Activated naive CD8-positive, alpha-beta T cell (primary cell): Measurements from ENCODE around the gene CYP2A6.
A peak's percentile ranks its signal among the peaks of the same experiment; 100 is the strongest.
"Not testable (repeated sequence)": the region's sequence is repeated elsewhere in the genome, so short reads cannot be mapped to it uniquely, and the experiment has no call there.

ENCODE experiments used
- H3K27ac Mint-ChIP-seq: one replicate; pipeline ENCODE4 v1.8.0; 2021; ENCODE audit warnings: mixed read lengths
- H3K27me3 Mint-ChIP-seq: one replicate; pipeline ENCODE4 v1.8.0; 2021; ENCODE audit warnings: mixed read lengths
- H3K36me3 Mint-ChIP-seq: one replicate; pipeline ENCODE4 v1.8.0; 2021; ENCODE audit warnings: mixed read lengths
- H3K4me1 Mint-ChIP-seq: one replicate; pipeline ENCODE4 v1.8.0; 2021; ENCODE audit warnings: low read depth, mixed read lengths
- H3K4me3 Mint-ChIP-seq: one replicate; pipeline ENCODE4 v1.8.0; 2021; ENCODE audit warnings: mild to moderate bottlenecking, mixed read lengths
- H3K9me3 Mint-ChIP-seq: one replicate; pipeline ENCODE4 v1.8.0; 2021; ENCODE audit warnings: low read depth, mixed read lengths

Gene CYP2A6

DNA sequence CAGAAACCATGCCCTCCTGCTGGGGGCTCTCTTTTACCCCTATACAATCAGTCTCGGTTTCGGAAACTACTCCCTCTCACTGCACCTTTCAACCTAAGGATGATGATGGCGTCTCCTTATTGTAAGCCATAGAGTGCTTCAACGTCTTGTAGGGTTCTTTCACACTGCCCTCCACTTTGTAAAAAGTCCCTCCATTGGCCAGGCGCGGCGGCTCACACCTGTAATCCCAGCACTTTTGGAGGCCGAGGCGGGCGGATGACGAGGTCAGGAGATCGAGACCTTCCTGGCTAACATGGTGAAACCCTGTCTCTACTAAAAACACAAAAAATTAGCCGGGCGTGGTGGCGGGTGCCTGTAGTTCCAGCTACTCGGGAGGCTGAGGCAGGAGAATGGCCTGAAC is 19.5 kb downstream of the CYP2A6 start:
- not testable (repeated sequence) for H3K27me3 Mint-ChIP-seq, H3K36me3 Mint-ChIP-seq, H3K4me3 Mint-ChIP-seq, H3K27ac Mint-ChIP-seq, H3K9me3 Mint-ChIP-seq
- H3K4me1 Mint-ChIP-seq: peaks cover 30% of the 10 kb centered on the region

DNA sequence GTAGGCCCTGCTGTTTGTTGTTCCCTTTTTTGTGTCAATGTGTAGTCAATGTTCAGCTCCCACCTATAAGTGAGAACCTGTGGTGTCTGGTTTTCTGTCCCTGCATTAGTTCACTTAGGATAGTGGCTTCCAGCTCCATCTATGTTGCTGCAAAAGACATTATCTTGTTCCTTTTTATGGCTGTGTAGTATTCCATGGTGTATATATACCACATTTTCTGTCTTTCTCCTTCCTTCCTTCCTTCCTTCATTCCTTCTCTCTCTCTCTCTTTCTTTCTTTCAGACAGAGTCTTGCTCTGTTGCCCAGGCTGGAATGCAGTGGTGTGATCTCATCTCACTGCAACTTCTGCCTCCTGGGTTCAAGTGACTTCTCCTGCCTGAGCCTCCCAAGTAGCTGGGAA is 21.0 kb downstream of the CYP2A6 start:
- peaks cover 37% of the 10 kb centered on the region for H3K4me1 Mint-ChIP-seq
- no peak overlapping the region for H3K27ac Mint-ChIP-seq
- no peaks in the 10 kb centered on the region for H3K9me3 Mint-ChIP-seq
- H3K36me3 Mint-ChIP-seq: peaks cover 10% of the 10 kb centered on the region
- no peaks in the 10 kb centered on the region for H3K27me3 Mint-ChIP-seq
- no peak overlapping the region for H3K4me3 Mint-ChIP-seq

DNA sequence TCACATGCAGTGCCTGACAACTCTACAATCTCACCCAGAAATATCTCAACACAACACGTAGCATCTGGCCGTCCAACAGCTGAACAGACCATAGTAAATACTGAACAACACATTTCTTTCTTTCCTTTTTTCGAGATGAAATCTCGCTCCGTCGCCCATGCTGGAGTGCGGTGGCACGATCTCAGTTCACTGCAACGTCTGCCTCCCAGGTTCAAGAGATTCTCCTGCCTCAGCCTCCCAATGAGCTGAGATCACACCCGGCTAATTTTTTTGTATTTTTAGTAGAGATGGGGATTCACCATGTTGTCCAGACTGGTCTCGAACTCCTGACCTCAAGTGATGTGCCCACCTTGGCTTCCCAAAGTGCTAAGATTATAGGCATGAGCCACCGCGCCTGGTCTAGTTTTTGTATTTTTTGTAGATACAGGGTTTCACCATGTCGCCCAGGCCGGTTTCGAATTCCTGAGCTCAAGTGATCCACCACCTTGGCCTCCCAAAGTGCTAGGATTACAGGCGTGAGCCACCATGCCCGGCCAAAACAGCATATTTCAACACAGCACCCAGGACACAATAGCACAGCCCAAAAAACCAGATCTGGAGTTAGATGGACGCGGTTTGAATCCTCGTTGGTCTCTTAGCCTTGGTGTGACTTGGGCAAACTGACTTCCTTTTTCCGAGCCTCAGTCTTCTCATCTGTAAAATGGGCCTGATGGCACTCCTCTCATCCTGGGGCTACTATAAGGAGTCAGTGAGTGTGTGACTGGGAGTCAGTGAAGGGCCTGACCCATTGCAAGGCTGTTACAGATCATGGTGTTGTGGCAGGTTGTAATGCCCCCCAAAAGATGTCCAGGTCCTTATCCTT is 22.6 kb downstream of the CYP2A6 start:
- peaks cover 29% of the 10 kb centered on the region for H3K4me1 Mint-ChIP-seq
- no peaks in the 10 kb centered on the region for H3K27me3 Mint-ChIP-seq
- peaks cover 10% of the 10 kb centered on the region for H3K36me3 Mint-ChIP-seq
- peak overlapping the region; percentile 67 for H3K27ac Mint-ChIP-seq
- H3K4me3 Mint-ChIP-seq: no peak overlapping the region
- no peaks in the 10 kb centered on the region for H3K9me3 Mint-ChIP-seq

DNA sequence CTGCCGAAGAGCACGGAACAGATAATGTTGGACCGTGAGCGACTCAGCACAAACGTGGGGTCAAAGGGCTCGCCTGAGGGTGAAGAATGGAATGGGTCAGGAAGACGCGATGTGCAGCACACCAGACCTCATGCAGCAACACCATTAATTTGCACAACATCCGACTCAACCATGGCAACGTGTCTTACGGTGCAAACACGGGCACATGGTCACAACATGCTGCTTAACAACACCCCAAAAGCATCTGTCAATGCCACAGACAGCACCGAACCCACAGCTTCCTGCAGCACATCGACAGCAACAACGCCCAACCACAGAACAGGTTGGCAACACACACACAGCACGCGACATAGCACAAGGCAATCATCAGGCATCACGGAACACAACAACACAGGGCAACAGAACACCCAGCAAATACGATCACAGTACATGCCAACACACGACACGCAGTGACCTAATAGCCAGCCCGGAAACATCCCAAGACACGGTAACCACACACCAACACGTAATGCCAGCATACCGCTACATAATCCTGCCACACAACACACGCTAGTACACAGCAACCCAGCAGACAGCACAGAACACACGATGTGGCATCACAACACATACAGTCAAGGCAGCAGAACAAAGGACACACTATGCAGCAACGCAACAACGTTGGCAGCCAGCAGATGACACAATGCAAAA is 23.4 kb downstream of the CYP2A6 start:
- H3K36me3 Mint-ChIP-seq, H3K27me3 Mint-ChIP-seq, H3K9me3 Mint-ChIP-seq: not testable (repeated sequence)
- H3K4me3 Mint-ChIP-seq: peak overlapping the region; percentile 24
- H3K27ac Mint-ChIP-seq: peak overlapping the region; percentile 67
- H3K4me1 Mint-ChIP-seq: peaks cover 24% of the 10 kb centered on the region

DNA sequence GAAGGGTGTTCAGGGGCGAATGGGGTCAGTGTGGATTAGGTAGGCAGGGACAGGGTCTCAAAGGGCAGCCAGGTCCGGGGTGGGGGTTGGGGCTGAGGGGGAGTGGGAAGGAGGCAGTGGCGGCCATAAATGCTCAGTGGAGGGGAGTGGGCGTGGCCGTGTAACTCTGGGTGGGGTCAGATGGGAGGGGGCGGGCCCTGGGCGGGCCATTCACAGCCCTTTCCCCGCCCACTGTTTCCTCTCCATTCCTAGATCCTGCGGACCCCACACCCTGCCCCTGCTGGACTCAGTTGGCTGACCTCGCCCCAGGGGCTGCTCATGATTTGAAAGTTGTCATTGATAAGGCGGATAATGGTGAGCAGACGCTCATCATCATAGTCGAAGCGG is 23.9 kb downstream of the CYP2A6 start:
- not testable (repeated sequence) for H3K27me3 Mint-ChIP-seq

DNA sequence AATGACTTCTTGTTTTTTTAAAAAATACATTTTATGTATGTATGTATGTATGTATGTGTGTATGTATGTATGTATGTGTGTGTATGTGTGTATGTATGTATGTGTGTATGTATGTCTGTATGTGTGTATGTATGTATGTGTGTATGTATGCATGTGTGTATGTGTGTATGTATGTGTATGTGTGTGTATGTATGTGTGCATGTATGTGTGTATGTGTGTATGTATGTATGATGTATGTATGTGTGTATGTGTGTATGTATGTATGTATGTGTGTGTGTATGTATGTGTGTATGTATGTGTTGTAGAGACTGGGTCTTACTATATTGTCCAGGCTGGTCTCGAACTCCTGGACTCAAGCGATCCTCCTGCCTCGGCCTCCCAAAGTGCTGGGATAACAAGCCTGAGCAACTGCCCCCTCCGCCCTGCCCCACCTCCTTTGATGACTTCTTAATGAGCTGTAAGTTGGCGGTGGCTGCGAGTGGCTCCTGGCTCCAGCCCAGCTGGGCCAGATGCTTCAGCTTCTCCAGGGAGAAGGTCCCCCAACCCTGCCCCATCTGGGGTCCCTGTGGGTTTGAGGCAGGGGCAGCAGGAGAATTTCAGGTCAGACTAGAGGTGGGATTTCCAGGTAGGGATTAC is 24.7 kb downstream of the CYP2A6 start:
- H3K4me3 Mint-ChIP-seq, H3K36me3 Mint-ChIP-seq, H3K9me3 Mint-ChIP-seq, H3K27ac Mint-ChIP-seq, H3K27me3 Mint-ChIP-seq: not testable (repeated sequence)
- H3K4me1 Mint-ChIP-seq: peaks cover 24% of the 10 kb centered on the region

More for the DNA sequence above, 23.9 kb downstream of the CYP2A6 start:
- H3K27ac Mint-ChIP-seq: peak overlapping the region; percentile 67
- H3K4me3 Mint-ChIP-seq, H3K9me3 Mint-ChIP-seq, H3K36me3 Mint-ChIP-seq: not testable (repeated sequence)
- peaks cover 24% of the 10 kb centered on the region for H3K4me1 Mint-ChIP-seq

DNA sequence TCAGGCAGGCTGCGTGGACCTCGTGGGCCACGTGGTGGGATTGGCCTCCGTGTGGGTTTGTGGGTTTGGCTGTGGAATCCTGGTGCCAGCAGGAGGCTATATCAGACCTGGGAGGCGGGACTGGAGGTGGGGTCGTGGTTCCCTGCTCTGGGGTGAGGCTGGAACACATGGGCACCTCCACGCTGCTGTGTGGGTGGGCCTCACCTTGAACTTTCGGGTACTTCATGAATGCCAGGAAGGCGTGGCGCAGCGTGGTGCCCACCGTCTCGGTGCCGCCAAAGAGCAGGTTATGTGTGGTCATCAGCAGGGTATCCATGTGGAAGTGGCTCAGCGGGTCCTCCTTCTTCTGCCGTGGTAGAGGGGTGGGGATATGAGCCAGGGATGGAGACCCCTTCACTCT is 25.3 kb downstream of the CYP2A6 start:
- peaks cover 24% of the 10 kb centered on the region for H3K4me1 Mint-ChIP-seq
- H3K27me3 Mint-ChIP-seq, H3K4me3 Mint-ChIP-seq, H3K36me3 Mint-ChIP-seq, H3K9me3 Mint-ChIP-seq, H3K27ac Mint-ChIP-seq: not testable (repeated sequence)

DNA sequence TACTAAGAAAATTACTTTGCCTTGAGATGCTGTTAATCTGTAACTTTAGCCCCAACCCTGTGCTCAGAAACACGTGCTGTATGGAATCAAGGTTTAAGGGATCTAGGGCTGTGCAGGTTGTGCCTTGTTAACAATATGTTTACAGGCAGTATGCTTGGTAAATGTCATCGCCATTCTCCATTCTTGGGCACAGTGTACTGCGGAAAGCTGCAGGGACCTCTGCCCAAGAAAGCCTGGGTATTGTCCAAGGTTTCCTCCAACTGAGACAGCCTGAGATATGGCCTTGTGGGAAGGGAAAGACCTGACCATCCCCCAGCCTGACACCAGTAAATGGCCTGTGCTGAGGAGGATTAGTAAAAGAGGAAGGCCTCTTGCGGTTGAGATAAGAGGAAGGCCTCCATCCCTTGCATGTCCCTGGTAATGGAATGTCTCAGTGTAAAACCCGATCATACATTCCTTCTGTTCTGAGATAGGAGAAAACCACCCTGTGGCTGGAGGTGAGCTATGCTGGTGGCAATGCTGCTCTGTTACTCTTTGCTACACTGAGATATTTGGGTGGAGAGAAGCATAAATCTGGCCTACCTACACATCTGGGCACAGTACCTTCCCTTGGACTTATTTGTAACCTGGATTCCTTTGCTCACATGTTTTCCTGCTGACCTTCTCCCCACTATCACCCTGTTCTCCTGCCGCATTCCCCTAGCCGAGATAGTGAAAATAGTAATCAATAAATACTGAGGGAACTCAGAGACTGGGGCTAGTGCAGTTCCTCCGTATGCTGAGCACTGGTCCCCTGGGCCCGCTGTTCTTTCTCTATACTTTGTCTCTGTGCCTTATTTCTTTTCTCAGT is 27.3 kb downstream of the CYP2A6 start:
- H3K27me3 Mint-ChIP-seq, H3K9me3 Mint-ChIP-seq, H3K27ac Mint-ChIP-seq, H3K4me3 Mint-ChIP-seq, H3K36me3 Mint-ChIP-seq: not testable (repeated sequence)
- H3K4me1 Mint-ChIP-seq: peaks cover 40% of the 10 kb centered on the region

DNA sequence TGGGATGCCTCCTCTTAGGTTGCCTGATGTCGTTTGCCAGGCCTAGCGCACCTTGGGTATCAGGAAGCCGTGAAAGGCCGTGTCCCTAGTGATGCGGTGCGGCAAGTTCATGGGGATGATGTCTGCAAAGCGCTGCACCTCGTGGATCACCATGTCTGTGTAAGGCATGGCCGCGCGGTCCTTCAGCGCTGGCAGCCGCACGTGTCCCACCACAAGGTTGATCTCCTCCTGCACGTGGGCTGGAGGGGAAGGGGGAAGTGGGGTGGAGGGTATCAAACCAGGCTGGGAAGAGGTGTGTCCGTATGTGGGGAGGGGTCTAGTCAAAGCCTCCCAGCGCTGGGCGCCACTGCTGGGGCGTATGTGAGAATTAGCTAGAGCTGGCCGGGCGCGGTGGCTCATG is 28.1 kb downstream of the CYP2A6 start:
- no peaks in the 10 kb centered on the region for H3K9me3 Mint-ChIP-seq
- peaks cover 40% of the 10 kb centered on the region for H3K4me1 Mint-ChIP-seq
- no peaks in the 10 kb centered on the region for H3K27me3 Mint-ChIP-seq
- H3K36me3 Mint-ChIP-seq: peaks cover 5% of the 10 kb centered on the region
- H3K27ac Mint-ChIP-seq: no peak overlapping the region
- H3K4me3 Mint-ChIP-seq: no peak overlapping the region

DNA sequence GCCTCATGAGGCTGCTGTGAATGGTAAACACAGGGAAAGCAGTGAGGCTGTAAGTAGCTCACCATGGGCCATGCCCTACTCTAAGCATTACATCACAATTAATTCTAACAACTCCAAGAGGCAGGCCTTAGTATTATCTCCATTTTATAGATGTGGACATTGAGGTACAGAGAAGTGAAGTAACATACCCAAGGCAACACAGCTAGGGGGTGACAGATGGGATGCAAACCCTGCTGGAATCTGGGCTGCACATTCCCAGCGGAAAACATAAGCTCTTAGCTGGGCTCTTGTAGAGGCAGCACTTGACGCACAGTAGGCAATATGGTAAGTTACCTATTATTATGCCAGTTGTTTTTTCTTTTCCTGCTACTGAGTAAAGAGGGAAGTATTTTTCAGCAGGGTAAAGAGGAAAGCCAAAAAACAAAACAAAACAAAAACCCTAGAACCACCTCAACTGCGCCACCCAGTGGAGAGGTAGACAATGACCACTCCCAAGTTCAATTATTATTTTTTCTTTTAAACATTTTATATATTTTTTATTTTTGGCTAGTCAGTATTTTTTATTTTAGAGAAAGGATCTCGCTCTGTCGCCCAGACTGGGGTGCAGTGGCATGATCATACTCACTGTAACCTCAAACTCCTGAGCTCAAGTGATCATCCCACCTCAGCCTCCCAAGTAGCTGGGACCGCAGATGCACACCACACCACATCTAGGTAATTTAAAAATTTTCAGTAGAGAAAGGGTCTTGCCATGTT is 30.6 kb downstream of the CYP2A6 start:
- H3K36me3 Mint-ChIP-seq, H3K4me3 Mint-ChIP-seq: not testable (repeated sequence)

DNA sequence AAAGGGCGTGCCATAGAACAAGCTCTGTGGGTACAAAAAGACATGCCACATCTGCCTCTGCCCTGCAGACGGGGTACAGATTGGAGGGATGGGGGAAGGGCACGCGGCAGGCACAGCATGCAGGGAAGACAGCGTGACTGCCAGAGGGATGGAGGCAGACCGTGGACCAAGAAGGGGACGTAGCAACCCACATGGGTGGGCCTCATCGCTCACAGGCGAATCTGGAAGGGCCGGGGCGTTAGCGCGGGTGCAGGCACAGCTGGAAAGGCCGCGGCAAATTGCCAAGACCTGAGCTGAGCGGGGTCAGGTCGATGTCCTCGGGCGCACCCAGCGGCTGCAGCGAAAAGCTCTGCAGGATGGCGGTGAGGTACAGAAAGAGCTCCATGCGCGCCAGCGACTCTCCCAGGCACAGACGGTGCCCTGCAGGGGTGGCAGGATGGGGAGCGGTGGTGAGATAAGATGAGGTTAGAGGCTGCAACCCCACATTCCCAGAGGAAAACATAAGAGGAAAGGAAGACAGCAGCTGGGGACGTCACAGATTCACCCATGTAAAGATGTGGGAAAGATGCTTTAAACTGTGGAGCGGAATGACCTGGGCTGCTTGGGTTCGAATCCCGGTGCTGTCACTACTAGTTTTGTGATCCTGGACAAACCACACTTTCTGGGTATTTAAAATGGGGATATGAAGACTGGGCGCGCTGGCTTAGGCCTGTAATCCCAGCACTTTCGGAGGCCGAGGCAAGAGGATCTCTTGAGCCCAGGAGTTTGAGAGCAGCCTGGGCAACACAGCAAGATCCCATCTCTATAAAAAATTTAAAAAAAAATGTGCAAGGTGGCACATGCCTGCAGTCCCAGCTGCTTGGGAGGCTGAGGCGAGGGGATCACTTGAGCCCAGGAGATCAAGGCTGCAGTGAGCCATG is 31.5 kb downstream of the CYP2A6 start:
- H3K27me3 Mint-ChIP-seq, H3K36me3 Mint-ChIP-seq, H3K9me3 Mint-ChIP-seq: not testable (repeated sequence)
- Mint-ChIP-seq H3K27ac (peak overlapping the region; percentile 41), H3K4me3 (peak overlapping the region; percentile 81), H3K4me1 (peaks cover 22% of the 10 kb centered on the region)

More for the DNA sequence above, 30.6 kb downstream of the CYP2A6 start:
- H3K9me3 Mint-ChIP-seq, H3K27me3 Mint-ChIP-seq: not testable (repeated sequence)
- peak overlapping the region; percentile 23 for H3K27ac Mint-ChIP-seq
- peaks cover 24% of the 10 kb centered on the region for H3K4me1 Mint-ChIP-seq

DNA sequence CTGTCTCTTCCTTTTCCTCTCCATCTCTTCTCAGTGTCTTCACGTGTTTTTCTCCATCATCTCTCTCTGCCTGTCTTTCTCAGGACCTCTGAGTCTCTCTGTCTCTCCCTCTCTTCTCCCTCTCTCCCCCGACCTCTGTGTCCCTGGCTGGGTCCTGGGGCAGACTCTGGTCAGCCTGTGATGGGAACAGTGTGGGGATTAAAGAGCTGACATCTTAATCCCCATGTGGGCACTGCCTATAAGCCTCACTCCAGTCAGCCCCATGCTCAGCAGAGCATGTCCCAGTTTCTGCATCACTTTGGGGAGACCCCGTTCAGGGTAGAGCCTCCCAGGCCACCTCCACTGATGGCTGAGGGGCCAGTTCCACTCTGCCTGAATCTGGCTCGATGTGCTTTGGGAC is 35.0 kb downstream of the CYP2A6 start:
- no peaks in the 10 kb centered on the region for H3K27me3 Mint-ChIP-seq
- no peak overlapping the region for H3K4me3 Mint-ChIP-seq
- no peak overlapping the region for H3K27ac Mint-ChIP-seq
- H3K9me3 Mint-ChIP-seq: no peaks in the 10 kb centered on the region
- H3K4me1 Mint-ChIP-seq: peaks cover 41% of the 10 kb centered on the region
- H3K36me3 Mint-ChIP-seq: no peaks in the 10 kb centered on the region

DNA sequence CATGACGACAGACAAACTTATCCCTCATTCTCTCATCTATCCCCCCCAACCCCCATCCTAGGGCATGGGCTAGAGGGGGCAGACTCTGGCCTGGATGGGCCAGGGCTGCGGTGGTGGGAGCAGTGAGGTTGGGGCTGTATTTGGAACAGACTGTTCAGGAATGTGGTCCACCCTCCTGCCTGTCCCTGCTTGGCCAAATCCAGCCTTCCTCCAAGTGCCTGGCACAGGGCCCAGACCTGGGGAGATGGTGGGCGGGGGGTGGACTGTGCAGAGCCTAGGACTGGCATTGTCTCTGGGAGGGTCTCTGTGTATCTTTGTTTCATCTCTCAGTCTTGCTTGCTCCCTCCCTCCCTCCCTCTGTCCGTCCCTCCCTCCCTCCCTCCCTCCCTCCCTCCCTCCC is 37.1 kb downstream of the CYP2A6 start:
- Mint-ChIP-seq H3K36me3 (no peaks in the 10 kb centered on the region), H3K4me3 (peak overlapping the region; percentile 93), H3K4me1 (peaks cover 36% of the 10 kb centered on the region), H3K27ac (no peak overlapping the region), H3K27me3 (no peaks in the 10 kb centered on the region), H3K9me3 (no peaks in the 10 kb centered on the region)
